MM.1S (cell line): ENCODE data around the gene SLC2A10.

ENCODE experiments used
- CTCF ChIP-seq: fragments of 300-600 bp; sonication (generic); IDR thresholded peaks from 2 replicates; pipeline ENCODE4 v1.5.1; 2016; ENCODE audit warnings: antibody characterized with exemption, low read length, mixed read lengths
- EZH2 ChIP-seq: fragments of 300-600 bp; sonication (generic); optimal IDR thresholded peaks from 2 replicates; pipeline ENCODE3; 2017; ENCODE audit warnings: low read depth, mild to moderate bottlenecking, antibody characterized with exemption, low read length, mixed read lengths
- EZH2phosphoT487 ChIP-seq: fragments of 300-600 bp; sonication (generic); IDR thresholded peaks from 2 replicates; pipeline ENCODE4 v1.6.1; 2018; ENCODE audit warnings: antibody characterized with exemption, low read length

DNA sequence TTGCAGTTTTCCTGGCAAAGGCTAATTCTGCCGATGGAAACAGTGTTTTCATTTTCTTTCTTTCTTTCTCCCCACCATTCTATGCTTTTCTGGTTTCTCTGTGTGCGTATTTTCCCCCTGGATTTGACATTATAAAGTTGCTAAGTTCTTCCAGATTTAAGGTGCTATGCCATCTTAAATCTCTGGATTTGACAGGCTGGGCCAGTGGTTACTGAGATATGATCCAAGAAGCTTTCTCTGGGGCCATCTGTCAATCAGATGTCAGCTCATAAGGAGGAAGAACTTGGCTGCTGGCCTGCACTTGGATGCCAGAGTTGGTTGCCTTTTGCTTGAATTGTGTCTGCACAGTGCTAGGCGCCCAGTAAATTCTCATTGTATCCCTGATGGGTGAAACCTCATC, 39.7 kb downstream of the SLC2A10 start:
- TF ChIP-seq EZH2 = no peak
- no peak for TF ChIP-seq CTCF
- TF ChIP-seq EZH2phosphoT487 = no peak
